HG03342 (cell line): Measurements from ENCODE around the gene FRMPD1.
A peak's percentile ranks its signal among the peaks of the same experiment; 100 is the strongest.
"Not testable (repeated sequence)": the region's sequence is repeated elsewhere in the genome, so short reads cannot be mapped to it uniquely, and the experiment has no call there.

ENCODE experiments used
- ATAC-seq: cut with Tn5 transposase; IDR thresholded peaks from one replicate; pipeline ENCODE4 v1.9.1; 2021; ENCODE audit warnings: mild to moderate bottlenecking, moderate library complexity; ENCODE audit not compliant: unreplicated experiment

The FRMPD1 gene

GRCh38 chr9:37732086-37732741 is 81.5 kb downstream of the FRMPD1 start:
- ATAC-seq = no peak

- ATAC-seq = no peak
Observed at GRCh38 chr9:37732952-37733351, 82.2 kb downstream of the FRMPD1 start.

GRCh38 chr9:37739222-37739621 is 88.5 kb downstream of the FRMPD1 start:
- no peak for ATAC-seq

- ATAC-seq = no peak
Observed at GRCh38 chr9:37740128-37740527, 89.4 kb downstream of the FRMPD1 start.

GRCh38 chr9:37740631-37741328 is 90.0 kb downstream of the FRMPD1 start:
- ATAC-seq = no peak

GRCh38 chr9:37745970-37746369 is 95.2 kb downstream of the FRMPD1 start:
- no peak for ATAC-seq

- no peak for ATAC-seq
Observed at GRCh38 chr9:37746448-37747270, 95.9 kb downstream of the FRMPD1 start.

GRCh38 chr9:37747271-37747753 is 96.6 kb downstream of the FRMPD1 start:
- peak; percentile 84 for ATAC-seq

- no peak for ATAC-seq
Observed at GRCh38 chr9:37749129-37749528, 98.4 kb downstream of the FRMPD1 start.

- ATAC-seq = no peak
Observed at GRCh38 chr9:37751186-37751585, 100.4 kb downstream of the FRMPD1 start.

GRCh38 chr9:37751704-37752103 is 101.0 kb downstream of the FRMPD1 start:
- ATAC-seq = not testable (repeated sequence)

GRCh38 chr9:37752112-37752511 is 101.4 kb downstream of the FRMPD1 start:
- ATAC-seq = not testable (repeated sequence)

- no peak for ATAC-seq
Observed at GRCh38 chr9:37752642-37753488, 102.1 kb downstream of the FRMPD1 start.

GRCh38 chr9:37753489-37754190 is 102.9 kb downstream of the FRMPD1 start, which contains the start of gene TRMT10B:
TRMT10B (plus strand) TSS chr9:37753805; CDS start chr9:37761932, 8,127 bp downstream.
- peak; percentile 90 for ATAC-seq

- ATAC-seq = no peak
Observed at GRCh38 chr9:37758747-37759146, 108.0 kb downstream of the FRMPD1 start.

GRCh38 chr9:37760416-37761161 is 109.8 kb downstream of the FRMPD1 start:
- no peak for ATAC-seq

GRCh38 chr9:37761511-37761910 is 110.8 kb downstream of the FRMPD1 start:
- no peak for ATAC-seq

GRCh38 chr9:37765263-37765662 is 114.5 kb downstream of the FRMPD1 start:
- ATAC-seq = not testable (repeated sequence)

- no peak for ATAC-seq
Observed at GRCh38 chr9:37769306-37769705, 118.6 kb downstream of the FRMPD1 start.
